Measurements from ENCODE around the gene EWSR1.
"Not testable (repeated sequence)": the region's sequence is repeated elsewhere in the genome, so short reads cannot be mapped to it uniquely, and the experiment has no call there.

Gene EWSR1, protein sequence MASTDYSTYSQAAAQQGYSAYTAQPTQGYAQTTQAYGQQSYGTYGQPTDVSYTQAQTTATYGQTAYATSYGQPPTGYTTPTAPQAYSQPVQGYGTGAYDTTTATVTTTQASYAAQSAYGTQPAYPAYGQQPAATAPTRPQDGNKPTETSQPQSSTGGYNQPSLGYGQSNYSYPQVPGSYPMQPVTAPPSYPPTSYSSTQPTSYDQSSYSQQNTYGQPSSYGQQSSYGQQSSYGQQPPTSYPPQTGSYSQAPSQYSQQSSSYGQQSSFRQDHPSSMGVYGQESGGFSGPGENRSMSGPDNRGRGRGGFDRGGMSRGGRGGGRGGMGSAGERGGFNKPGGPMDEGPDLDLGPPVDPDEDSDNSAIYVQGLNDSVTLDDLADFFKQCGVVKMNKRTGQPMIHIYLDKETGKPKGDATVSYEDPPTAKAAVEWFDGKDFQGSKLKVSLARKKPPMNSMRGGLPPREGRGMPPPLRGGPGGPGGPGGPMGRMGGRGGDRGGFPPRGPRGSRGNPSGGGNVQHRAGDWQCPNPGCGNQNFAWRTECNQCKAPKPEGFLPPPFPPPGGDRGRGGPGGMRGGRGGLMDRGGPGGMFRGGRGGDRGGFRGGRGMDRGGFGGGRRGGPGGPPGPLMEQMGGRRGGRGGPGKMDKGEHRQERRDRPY

GRCh38 chr22:29267858-29268510, at the start of gene EWSR1, which contains the start of gene RHBDD3:
Gene EWSR1 (plus strand): TSS chr22:29268268. CDS start chr22:29268337, 69 bp downstream.
Gene RHBDD3 (minus strand): TSS chr22:29267981. CDS start chr22:29265626, 2,355 bp downstream.
- DNase-seq (ENCODE audit: low read depth in 2 of 2), result peak; percentile 92 to 93

DNA sequence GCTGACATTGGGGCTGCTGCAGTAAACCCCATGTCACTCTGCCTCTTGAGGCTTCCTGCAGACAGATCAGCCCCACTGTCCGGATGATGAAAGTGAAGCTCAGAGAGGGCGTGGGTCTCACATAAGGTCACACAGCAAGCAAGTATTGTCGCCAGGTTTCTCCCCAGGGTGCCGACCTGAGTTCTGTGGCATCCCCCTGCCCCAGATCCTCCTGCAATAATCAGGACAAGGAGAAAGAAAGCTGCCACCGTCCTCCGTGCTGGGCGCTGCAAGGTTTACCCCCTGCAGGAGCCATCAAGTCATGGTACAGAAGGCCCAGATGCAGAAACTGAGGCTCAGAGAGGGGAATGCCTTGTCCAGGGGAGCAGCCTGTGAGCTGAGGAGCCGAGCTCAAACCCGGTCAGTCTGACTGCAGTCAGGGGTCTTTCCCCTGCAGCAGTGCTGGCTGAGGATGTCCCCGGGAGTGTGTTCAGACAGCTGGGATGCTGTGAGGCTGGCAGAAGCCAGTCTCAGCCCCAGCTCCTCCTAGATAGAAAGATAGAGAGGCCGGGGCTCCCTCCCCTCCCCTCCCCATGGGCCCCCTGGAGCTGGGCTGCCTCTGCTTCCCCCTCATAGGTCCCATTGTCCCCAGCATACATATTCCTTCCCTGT, 49.2 kb upstream of the EWSR1 start:
- no peak for DNase-seq (ENCODE audit: low read depth in 2 of 2)

DNA sequence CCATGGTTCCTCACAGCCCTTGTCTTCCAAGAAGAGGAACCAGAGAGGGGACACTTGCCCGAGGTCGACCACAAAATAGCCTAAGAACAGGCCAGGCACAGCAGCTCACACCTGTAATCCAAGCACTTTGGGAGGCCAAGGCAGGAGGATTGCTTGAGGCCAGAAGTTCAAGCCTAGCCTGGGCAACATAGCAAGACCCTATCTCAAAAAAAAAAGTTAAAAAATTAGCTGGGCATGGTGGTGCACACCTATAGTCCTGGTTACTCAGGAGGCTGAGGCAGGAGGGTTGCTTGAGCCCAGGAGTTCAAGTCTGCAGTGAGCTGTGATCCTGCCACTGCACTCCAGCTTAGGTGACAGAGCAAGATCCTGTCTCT, 48.7 kb upstream of the EWSR1 start:
- DNase-seq (ENCODE audit: low read depth in 2 of 2), result not testable (repeated sequence)

GRCh38 chr22:29219881-29220670, 48.0 kb upstream of the EWSR1 start:
- no peak for DNase-seq (ENCODE audit: low read depth in 2 of 2)

DNA sequence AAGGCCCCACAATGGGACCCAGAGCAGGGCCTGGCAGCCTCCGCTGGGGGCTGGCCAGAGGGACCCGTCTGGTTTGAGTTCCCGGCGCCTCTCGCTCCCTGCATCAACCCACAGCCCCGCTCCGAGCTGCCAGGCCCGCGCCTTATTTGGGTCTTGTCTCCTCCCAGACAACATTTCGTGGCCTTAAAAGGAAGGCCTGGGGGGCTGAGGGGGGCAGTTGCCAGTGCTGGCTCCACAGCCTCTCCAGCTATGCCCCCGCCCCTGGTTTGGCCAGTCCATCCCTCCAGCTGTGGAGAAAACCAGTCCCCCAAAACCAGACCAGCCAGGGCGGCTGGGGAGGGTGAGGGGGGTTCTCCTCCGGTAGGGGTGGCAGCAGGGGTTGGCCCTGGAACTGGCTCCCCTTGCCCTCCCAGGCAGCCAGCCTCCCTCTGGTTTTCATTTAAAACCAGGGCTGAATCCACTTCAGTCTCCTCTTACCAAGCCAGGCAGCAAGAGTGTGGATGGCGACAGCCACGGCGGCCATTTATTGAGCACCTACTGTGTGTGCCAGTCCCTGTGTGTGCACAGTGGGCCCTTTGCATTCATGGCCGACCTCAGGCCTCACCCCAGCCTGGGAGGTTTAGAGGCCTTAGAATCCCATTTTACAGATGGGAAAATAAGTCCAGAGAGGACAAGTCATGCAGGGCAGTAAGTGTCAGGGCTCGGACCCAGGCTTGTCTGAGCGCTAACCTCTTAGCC, 43.8 kb upstream of the EWSR1 start:
- DNase-seq (ENCODE audit: low read depth in 2 of 2), result no peak

- no peak for DNase-seq (ENCODE audit: low read depth in 2 of 2)
Measured at GRCh38 chr22:29224859-29225410, 43.1 kb upstream of the EWSR1 start.

DNA sequence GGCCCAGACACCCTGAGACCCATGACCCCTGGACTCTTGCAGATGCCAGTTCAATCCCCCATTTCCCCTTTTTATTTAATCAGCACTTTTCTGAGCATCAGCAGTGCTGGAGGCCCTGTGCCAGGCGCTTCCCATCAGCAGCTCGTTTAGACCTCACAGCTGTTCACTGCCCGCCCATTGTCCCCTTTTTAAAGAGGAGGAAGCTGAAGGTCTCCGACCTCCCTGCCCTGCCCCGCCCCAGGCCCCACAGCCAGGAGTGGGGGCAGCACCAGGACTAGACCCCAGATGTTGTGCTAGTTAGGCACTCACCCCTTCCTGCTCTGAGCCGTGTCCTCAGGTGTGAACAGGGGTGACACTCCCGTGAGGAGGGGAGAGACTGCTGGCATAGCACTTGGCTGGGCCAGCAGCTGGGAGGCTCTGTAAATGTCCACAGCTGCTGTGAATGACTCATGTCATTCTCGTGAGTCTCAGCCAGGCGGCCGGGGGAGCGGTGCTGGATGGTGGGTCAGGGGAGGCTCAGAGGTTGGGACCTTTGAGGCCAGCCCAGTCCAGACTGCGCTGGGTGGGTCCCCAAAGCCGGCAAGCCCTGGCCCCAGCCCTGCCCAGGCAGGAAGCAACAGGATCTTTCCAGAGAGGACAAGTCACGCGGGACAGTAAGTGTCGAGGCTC, 42.5 kb upstream of the EWSR1 start:
- no peak for DNase-seq (ENCODE audit: low read depth in 2 of 2)

DNA sequence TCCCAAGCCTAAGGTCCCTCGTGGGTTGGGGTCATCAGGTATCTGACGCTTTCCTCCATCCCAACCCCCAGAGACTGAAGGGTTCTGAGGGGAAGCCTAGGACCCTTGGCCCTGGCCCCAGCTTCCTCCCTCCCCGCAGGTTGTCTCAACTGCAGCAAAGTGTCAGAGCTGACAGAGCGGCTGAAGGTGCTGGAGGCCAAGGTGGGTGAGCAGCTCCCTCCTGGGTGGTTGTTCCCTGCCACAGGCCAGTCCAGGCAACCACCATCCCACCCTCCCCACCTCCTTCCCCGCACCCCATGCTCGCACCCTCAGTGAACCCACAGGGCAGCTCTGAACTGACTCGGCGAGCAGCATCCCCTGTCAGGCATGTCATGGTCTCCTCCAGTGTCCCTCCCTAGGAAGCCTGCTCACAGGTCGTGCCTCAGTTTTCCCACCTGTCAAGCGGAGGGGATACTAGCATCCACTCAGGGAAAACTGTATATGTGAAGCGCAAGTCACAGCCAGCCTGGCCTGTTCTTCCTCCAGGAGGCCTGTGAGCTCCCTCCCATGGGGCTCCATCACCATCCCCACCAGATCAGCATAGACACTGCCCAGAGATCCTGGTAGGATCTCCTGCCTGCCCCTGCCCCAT, 41.6 kb upstream of the EWSR1 start:
- DNase-seq (ENCODE audit: low read depth in 2 of 2), result no peak

GRCh38 chr22:29230972-29231875, 36.8 kb upstream of the EWSR1 start:
- no peak for DNase-seq (ENCODE audit: low read depth in 2 of 2)

GRCh38 chr22:29231971-29232959, 35.8 kb upstream of the EWSR1 start:
- DNase-seq (ENCODE audit: low read depth in 2 of 2), result no peak

GRCh38 chr22:29233277-29233877, 34.7 kb upstream of the EWSR1 start:
- no peak for DNase-seq (ENCODE audit: low read depth in 2 of 2)

DNA sequence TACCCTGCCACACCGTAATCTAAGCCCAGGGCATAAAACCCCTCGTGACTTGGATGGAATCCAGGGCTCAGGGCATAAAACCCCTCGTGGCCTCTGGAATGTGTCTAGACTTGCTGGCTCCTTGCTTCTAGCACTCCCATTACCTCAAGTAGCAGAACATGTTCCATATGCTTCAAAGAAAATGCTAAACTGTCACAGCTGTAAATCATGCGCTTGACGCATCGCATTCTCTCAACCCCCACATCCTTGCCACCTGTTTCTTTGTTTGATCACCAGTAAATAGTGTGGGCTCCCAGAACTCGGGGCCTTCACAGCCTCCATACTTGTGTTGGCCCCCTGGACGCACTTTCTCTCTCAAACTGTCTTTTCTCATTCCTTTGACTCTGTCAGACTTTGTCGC, 27.6 kb upstream of the EWSR1 start:
- not testable (repeated sequence) for DNase-seq (ENCODE audit: low read depth in 2 of 2)

GRCh38 chr22:29243874-29244446, 24.1 kb upstream of the EWSR1 start:
- no peak for DNase-seq (ENCODE audit: low read depth in 2 of 2)

DNA sequence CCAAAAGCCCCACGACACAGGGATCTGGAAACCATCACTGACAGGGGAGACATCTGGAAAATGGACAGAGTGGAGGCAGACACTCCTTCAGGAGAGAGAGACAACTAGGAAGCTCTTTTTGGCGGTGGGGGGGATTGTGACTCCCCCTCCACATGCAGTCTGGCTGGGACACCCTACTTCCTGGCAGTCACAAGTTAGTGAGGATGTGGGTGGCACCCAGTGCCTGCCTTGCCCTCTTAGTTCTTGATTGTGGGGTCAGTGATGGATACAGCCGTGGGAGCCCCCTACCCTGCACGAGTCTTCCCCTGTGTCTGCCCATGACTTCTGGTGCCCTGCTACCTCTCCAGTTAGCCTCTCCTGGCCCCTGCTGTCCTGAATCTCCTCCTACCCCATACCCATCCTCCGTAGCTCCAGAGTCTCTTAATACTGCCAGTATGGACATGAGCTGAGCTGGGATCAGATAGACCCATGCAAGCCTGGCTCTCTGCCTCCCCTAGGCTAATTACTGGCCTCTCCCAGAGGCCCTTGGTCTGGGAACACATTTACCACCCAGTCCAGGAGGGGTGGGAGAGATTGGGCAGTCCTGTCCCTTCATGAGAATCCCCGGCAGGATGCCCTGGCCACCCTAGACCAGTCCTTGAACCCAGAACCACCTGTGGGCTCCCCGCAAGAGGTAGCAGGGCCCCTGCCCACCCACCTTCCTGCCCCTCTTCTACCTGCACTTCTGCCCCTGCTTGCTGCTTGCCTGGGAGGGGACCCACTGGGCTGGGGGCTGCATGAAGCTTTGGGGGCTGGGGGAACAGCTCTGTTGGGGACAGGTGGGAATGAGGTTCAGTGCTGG, 23.1 kb upstream of the EWSR1 start:
- no peak for DNase-seq (ENCODE audit: low read depth in 2 of 2)
